OCI-LY7 (cell line): ENCODE measurements around the gene TRAPPC12. TPM values are rescaled to one million over a fixed set of nuclear protein-coding genes. Genes with fewer than 3 reads are reported as not detected.

Experiments used
- BruUV-seq: library from RNA; stranded (reverse); fragments of 400-500 nt; replicated peaks from 2 replicates; lab custom pipeline; 2021; lab: Mats Ljungman, UMichigan
- CTCF ChIA-PET: fragments of 300-600 bp; sonication (Branson Sonifier 250); formaldehyde crosslinking; loops from one replicate; lab custom pipeline; 2022; ENCODE audit warnings: antibody characterized with exemption; ENCODE audit not compliant: unreplicated experiment; lab: Charles Lee
- POLR2A ChIA-PET: fragments of 300-600 bp; sonication (Branson Sonifier 250); formaldehyde crosslinking; loops from one replicate; lab custom pipeline; 2022; ENCODE audit warnings: antibody characterized with exemption; lab: Charles Lee
- DNase-seq: peaks from one replicate; pipeline ENCODE4 v3.0.0-alpha.2; 2015; ENCODE audit warnings: low spot score
- H2AFZ ChIP-seq: fragments of 200-600 bp; sonication (generic), shearing (Covaris generic); 2 replicates; pipeline ENCODE4 v1.6.1; 2014; ENCODE audit warnings: mild to moderate bottlenecking, antibody characterized with exemption, low read length, moderate library complexity
- H3K27ac ChIP-seq: fragments of 200-600 bp; sonication (generic); 2 replicates; pipeline ENCODE4 v1.5.1; 2014; ENCODE audit warnings: mixed run types, low read depth, mild to moderate bottlenecking, moderate library complexity, low read length, inconsistent platforms; ENCODE audit not compliant: poor library complexity, severe bottlenecking
- H3K36me3 ChIP-seq: fragments of 200-600 bp; sonication (generic); 2 replicates; pipeline ENCODE4 v1.6.1; 2014; ENCODE audit warnings: mild to moderate bottlenecking, antibody characterized with exemption, low read length, moderate library complexity, mixed read lengths; ENCODE audit not compliant: insufficient read depth
- H3K4me1 ChIP-seq: fragments of 200-600 bp; sonication (generic); 2 replicates; pipeline ENCODE4 v1.5.1; 2014; ENCODE audit warnings: mild to moderate bottlenecking, low read length; ENCODE audit not compliant: insufficient read depth, poor library complexity, severe bottlenecking
- H3K4me2 ChIP-seq: fragments of 200-600 bp; sonication (generic); 2 replicates; pipeline ENCODE4 v1.6.1; 2014; ENCODE audit warnings: mild to moderate bottlenecking, low read length
- H3K4me3 ChIP-seq: fragments of 200-600 bp; sonication (generic); 2 replicates; pipeline ENCODE4 v1.5.1; 2014; ENCODE audit warnings: mild to moderate bottlenecking, low read depth, low read length; ENCODE audit not compliant: poor library complexity, severe bottlenecking
- H3K79me2 ChIP-seq: fragments of 200-600 bp; sonication (generic); 2 replicates; pipeline ENCODE4 v1.6.1; 2016; ENCODE audit warnings: low read depth, mild to moderate bottlenecking, low read length, moderate library complexity, mixed read lengths; ENCODE audit not compliant: insufficient read depth
- H3K9me2 ChIP-seq: fragments of 200-600 bp; sonication (generic); 2 replicates; pipeline ENCODE4 v1.6.1; 2016; ENCODE audit warnings: mild to moderate bottlenecking, low read length, mixed read lengths; ENCODE audit not compliant: insufficient read depth
- H3K9me3 ChIP-seq: fragments of 200-600 bp; sonication (generic); 2 replicates; pipeline ENCODE4 v1.6.1; 2014; ENCODE audit warnings: mild to moderate bottlenecking, mixed run types, low read length, mixed read lengths
- H4K20me1 ChIP-seq: fragments of 200-600 bp; sonication (generic); 2 replicates; pipeline ENCODE4 v1.6.1; 2014; ENCODE audit warnings: mild to moderate bottlenecking, antibody characterized with exemption, low read length, moderate library complexity, mixed read lengths; ENCODE audit not compliant: insufficient read depth
- CTCF ChIP-seq: fragments of 200-600 bp; sonication (generic); conservative IDR thresholded peaks from 2 replicates; pipeline ENCODE4 v1.5.1; 2014; ENCODE audit warnings: mild to moderate bottlenecking, antibody characterized with exemption, low read length, moderate library complexity, mixed read lengths
- EZH2phosphoT487 ChIP-seq: fragments of 200-600 bp; sonication (generic); IDR thresholded peaks from 2 replicates; pipeline ENCODE4 v1.6.1; 2018; ENCODE audit warnings: low read depth, borderline replicate concordance, mild to moderate bottlenecking, mixed run types, antibody characterized with exemption, low read length, moderate library complexity, mixed read lengths
- intact Hi-C: fragments of 100-400 bp; cut with micrococcal nuclease; formaldehyde crosslinking; loops from one replicate; pipeline ENCODE4 v1.10.0; 2022; ENCODE audit not compliant: unreplicated experiment
- total RNA-seq, 2 experiments: library from RNA; depleted of rRNA in 1 of 2; stranded (reverse); fragments of >200 nt in 1 of 2; shearing (Covaris generic) in 1 of 2; gene quantifications; 2 replicates each; pipeline ENCODE4 v1.2.3, GENCODE V29; 2014 to 2022

Gene TRAPPC12
- total RNA-seq, 2 experiments from 2014 or later = 85.2 to 91.6 TPM

- H3K4me2 ChIP-seq = no peak overlapping the region
- H3K27ac ChIP-seq = no peak overlapping the region
- H4K20me1 ChIP-seq = no peaks in the 10 kb centered on the region
- DNase-seq = no peak
- H2AFZ ChIP-seq = no peak overlapping the region
- no TSS peak for BruUV-seq
- ChIA-PET POLR2A (interaction anchor here (1.0 kb wide), 1 partner anchor 27 kb away, joined by 3 read pairs; no protein-coding TSS in a partner anchor), CTCF (no interaction called here)
- H3K36me3 ChIP-seq = peaks cover 20% of the 10 kb centered on the region
- H3K4me3 ChIP-seq = no peak overlapping the region
- no peaks in the 10 kb centered on the region for H3K79me2 ChIP-seq
- H3K9me3 ChIP-seq = no peaks in the 10 kb centered on the region
- H3K4me1 ChIP-seq = peaks cover under 1% of the 10 kb centered on the region
- H3K9me2 ChIP-seq = no peaks in the 10 kb centered on the region
- no peak for TF ChIP-seq CTCF
- no peak for TF ChIP-seq EZH2phosphoT487
- intact Hi-C loops = no loop called here
Observed at GRCh38 chr2:3456125-3456524, 76.6 kb downstream of the TRAPPC12 start.

GRCh38 chr2:3457524-3458395, 78.3 kb downstream of the TRAPPC12 start:
- Histone ChIP-seq H3K9me3 (no peaks in the 10 kb centered on the region), H3K27ac (no peak overlapping the region), H2AFZ (no peak overlapping the region), H4K20me1 (no peaks in the 10 kb centered on the region), H3K36me3 (peaks cover 20% of the 10 kb centered on the region), H3K4me1 (peaks cover 17% of the 10 kb centered on the region), H3K79me2 (no peaks in the 10 kb centered on the region), H3K4me3 (no peak overlapping the region), H3K9me2 (no peaks in the 10 kb centered on the region), H3K4me2 (no peak overlapping the region)
- intact Hi-C loops = no loop called here
- DNase-seq = no peak
- no TSS peak for BruUV-seq
- TF ChIP-seq CTCF (no peak), EZH2phosphoT487 (no peak)
- ChIA-PET POLR2A (interaction anchor here (1.5 kb wide), 1 partner anchor 12 kb away, joined by 3 read pairs; no protein-coding TSS in a partner anchor), CTCF (no interaction called here)
